Tibial nerve (tissue), 4 donors: ENCODE measurements around the gene CDH12.

Experiments used
- EP300 ChIP-seq, 2 donors: sonication (generic); formaldehyde crosslinking; IDR thresholded peaks; one replicate each; pipeline ENCODE4 v1.6.1; 2017; ENCODE audit warnings: antibody characterized with exemption in 2 of 2, mild to moderate bottlenecking in 1 of 2
- POLR2A ChIP-seq, 2 donors: fragments of 450-650 bp; IDR thresholded peaks; one replicate each; pipeline ENCODE4 v1.6.1; 2017; ENCODE audit warnings: antibody characterized with exemption in 2 of 2, mild to moderate bottlenecking in 2 of 2, moderate library complexity in 2 of 2
- TF ChIP-seq, protein P1 (sequence below), 5 experiments: fragments of 200-600 bp in 3 of 5; fragments of 450-650 bp in 2 of 5; sonication (generic) in 3 of 5; IDR thresholded peaks; one replicate each; pipeline ENCODE4 v1.5.1; 2016 to 2019; ENCODE audit warnings: antibody characterized with exemption in 5 of 5, mild to moderate bottlenecking in 3 of 5, moderate library complexity in 2 of 5

DNA sequence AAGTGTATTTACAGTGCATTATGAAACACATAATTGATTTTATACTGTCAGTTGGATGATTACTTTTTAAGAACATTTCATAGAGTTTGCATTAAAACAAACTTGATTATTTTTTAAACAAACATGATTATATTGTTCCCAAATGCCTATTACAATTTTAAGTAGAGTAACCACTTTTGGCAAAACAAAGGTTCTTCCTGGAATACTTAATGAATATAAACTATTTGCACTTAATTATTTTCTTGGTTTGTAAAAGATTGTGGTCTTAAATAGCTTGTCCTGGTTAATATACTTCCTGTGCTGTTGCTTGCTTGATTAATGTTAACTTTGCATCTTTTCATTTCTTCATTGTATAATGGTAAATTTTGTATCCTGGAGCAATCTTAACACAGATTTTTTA is 180.0 kb downstream of the CDH12 start:
- TF ChIP-seq, protein P1, sequence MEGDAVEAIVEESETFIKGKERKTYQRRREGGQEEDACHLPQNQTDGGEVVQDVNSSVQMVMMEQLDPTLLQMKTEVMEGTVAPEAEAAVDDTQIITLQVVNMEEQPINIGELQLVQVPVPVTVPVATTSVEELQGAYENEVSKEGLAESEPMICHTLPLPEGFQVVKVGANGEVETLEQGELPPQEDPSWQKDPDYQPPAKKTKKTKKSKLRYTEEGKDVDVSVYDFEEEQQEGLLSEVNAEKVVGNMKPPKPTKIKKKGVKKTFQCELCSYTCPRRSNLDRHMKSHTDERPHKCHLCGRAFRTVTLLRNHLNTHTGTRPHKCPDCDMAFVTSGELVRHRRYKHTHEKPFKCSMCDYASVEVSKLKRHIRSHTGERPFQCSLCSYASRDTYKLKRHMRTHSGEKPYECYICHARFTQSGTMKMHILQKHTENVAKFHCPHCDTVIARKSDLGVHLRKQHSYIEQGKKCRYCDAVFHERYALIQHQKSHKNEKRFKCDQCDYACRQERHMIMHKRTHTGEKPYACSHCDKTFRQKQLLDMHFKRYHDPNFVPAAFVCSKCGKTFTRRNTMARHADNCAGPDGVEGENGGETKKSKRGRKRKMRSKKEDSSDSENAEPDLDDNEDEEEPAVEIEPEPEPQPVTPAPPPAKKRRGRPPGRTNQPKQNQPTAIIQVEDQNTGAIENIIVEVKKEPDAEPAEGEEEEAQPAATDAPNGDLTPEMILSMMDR (IDR thresholded peaks at IDR 0.05) = no peak
- no peak for TF ChIP-seq POLR2A (IDR thresholded peaks at IDR 0.05)
- no peak for TF ChIP-seq EP300 (IDR thresholded peaks at IDR 0.05)
